ENCODE data around the gene GDI2.
"Not testable (repeated sequence)": the region's sequence is repeated elsewhere in the genome, so short reads cannot be mapped to it uniquely, and the experiment has no call there.

Gene GDI2

DNA sequence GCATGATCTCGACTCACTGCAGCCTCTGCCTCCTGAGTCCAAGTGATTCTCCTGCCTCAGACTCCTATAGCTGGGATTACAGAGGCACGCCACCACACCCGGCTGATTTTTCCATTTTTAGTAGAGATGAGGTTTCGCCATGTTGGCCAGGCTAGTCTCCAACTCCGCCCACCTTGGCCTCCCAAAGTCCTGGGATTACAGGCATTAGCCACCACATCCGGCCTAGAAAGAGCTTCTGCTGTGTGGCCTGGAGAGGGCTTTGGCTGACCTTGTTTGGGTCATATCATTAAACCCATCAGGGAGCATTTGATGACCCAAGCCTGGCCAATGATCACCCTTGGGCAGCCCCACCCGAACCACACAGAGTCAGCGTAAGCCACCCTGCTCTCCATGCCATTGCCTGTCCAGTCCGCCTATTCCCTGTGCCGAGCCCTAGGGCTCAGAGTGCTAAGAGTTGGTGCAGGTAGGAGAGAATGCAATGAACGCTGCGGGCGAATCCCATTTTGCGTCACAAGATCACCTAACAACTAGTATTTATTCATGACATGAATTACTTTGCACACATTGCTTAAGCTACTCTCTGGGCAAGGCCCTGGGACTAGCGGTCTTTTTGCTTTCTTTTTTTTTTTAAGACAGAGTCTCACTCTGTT lies 22.3 kb upstream of the GDI2 start:
- Mint-ChIP-seq H3K27ac (no peak overlapping the region), H3K36me3 (ENCODE audit: low read depth) (no peaks in the 10 kb centered on the region), H3K4me1 (ENCODE audit: low read depth) (peaks cover 5% of the 10 kb centered on the region), H3K9me3 (no peaks in the 10 kb centered on the region), H3K27me3 (peaks cover 8% of the 10 kb centered on the region), H3K4me3 (no peak overlapping the region)
- intact Hi-C loops (cut with micrococcal nuclease): no loop called here

DNA sequence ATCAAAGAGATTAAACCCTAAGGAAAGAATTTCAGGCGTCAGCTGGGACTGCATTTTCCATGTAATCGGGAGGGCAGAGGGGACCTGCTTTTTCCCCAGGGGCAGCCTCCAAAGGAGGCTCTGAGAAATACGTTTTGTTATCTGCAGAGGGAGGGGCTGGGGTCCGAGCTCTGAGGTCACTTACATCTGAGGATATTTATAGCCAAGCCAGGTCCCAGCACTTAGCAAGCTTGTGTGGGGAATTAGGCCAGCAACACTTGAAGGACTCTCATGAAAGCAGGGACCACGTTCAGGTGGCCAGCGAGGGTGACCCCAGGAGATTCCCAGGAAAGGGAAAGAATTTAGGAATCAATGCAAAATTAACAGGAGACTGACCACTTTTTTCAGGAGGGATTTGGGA lies 20.6 kb upstream of the GDI2 start:
- no peak overlapping the region for H3K27ac Mint-ChIP-seq

DNA sequence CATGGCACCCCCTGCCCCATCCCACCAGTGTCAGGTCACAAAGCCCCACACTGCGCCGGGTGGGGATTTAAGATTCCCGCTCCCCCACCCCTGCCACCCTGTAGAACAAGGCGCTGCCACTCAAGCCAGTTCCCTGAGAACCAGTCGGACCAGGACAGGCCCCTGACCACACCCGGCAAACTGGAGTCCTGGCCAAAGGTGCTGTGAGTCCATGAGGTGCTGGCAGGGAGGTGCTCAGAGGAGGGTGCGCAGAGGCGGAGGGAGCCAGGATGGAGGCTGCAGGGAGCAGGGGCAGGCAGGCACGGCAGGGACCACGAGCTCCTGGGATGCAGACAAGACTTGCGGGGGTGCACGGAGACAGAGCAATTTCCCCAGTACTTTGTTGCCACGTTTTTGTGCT lies 19.7 kb upstream of the GDI2 start:
- intact Hi-C loops (cut with micrococcal nuclease): no loop called here
- Mint-ChIP-seq H3K4me3 (no peak overlapping the region), H3K27me3 (peaks cover 2% of the 10 kb centered on the region), H3K36me3 (ENCODE audit: low read depth) (no peaks in the 10 kb centered on the region), H3K27ac (no peak overlapping the region), H3K4me1 (ENCODE audit: low read depth) (no peaks in the 10 kb centered on the region), H3K9me3 (no peaks in the 10 kb centered on the region)

More for the DNA sequence above, 20.6 kb upstream of the GDI2 start:
- intact Hi-C loops (cut with micrococcal nuclease): no loop called here
- no peak overlapping the region for H3K4me3 Mint-ChIP-seq
- no peaks in the 10 kb centered on the region for H3K36me3 Mint-ChIP-seq (ENCODE audit: low read depth)
- peaks cover 4% of the 10 kb centered on the region for H3K27me3 Mint-ChIP-seq
- H3K9me3 Mint-ChIP-seq: no peaks in the 10 kb centered on the region
- H3K4me1 Mint-ChIP-seq (ENCODE audit: low read depth): no peaks in the 10 kb centered on the region

DNA sequence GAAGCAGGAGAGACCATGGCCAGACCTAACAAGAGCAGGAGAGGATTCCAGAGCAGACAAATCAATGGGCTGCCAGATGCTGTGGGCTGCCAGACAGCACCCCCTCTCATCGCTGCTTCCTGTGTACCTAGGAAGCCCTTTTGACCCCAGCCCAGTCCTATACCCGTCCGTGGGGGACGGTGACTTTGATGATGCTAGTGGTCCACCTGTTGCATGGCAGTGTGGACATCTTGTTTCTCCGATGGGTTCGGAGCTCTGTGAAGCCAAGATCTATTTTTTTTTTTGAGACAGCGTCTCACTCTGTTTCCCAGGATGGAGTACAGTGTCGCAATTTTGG lies 18.2 kb upstream of the GDI2 start:
- H3K4me1 Mint-ChIP-seq (ENCODE audit: low read depth): no peaks in the 10 kb centered on the region
- peaks cover 2% of the 10 kb centered on the region for H3K27me3 Mint-ChIP-seq
- H3K4me3 Mint-ChIP-seq: no peak overlapping the region
- no peak overlapping the region for H3K27ac Mint-ChIP-seq
- no peaks in the 10 kb centered on the region for H3K9me3 Mint-ChIP-seq
- intact Hi-C loops (cut with micrococcal nuclease): no loop called here
- H3K36me3 Mint-ChIP-seq (ENCODE audit: low read depth): no peaks in the 10 kb centered on the region

DNA sequence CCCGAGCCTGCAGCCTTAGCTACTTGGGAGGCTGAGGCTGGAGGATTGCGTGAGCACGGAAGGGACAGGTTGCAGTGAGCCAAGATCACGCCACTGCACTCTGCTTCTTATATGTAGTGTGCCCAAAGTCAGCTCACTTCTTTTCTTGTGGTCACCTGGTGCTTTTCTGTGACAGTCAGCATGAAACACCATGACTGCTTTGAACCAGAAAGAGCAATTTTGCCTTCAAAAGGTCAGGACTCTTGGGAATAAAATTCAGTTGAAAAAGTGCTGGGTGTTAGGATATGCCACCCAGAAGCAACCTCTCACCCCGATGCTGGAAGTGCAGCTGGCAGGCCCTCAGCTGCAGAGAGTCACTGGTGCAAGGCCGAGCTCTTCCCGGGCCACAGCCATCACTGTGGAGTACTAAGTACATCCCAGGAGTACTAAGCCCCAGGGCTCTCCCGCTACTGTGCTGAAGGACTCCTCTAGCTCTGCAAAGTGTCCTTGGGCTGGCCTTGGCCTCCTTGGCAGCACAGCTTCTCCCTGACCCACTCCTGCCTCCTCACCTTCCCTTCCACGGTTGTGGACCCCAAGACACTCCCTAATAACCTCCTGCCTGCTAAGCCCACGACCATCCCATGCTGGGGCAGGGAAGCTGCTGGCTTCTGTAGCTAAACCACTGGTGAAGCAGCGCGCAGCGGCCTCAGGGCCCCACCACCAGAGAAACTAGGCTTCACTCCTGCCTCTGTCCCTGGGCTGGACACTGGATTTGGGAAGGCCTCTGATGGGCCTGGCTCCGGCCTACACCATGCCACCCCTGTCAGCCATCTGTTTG lies 17.6 kb upstream of the GDI2 start:
- no peaks in the 10 kb centered on the region for H3K9me3 Mint-ChIP-seq
- H3K36me3 Mint-ChIP-seq (ENCODE audit: low read depth): no peaks in the 10 kb centered on the region
- H3K4me3 Mint-ChIP-seq: no peak overlapping the region
- no peak overlapping the region for H3K27ac Mint-ChIP-seq
- intact Hi-C loops (cut with micrococcal nuclease): no loop called here
- H3K27me3 Mint-ChIP-seq: peaks cover 2% of the 10 kb centered on the region
- H3K4me1 Mint-ChIP-seq (ENCODE audit: low read depth): no peaks in the 10 kb centered on the region

DNA sequence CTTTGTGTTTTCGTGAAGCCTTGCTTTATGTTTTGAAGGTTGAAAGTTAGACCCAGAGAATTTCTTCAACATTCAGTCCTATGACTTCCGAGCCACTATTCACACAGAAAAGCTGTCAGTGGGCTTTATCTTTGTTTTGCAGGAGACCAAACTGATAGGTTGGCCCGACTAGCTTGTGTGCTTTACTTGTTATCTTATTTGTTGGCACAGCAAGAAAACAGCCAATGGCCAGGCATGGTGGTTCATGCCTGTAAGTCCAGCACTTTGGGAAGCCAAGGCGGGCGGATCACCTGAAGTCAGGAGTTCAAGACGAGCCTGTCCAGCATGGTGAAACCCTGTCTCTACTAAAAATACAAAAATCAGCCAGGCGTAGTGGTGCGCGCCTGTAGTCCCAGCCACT lies 16.0 kb upstream of the GDI2 start:
- Mint-ChIP-seq H3K9me3 (no peaks in the 10 kb centered on the region), H3K4me3 (no peak overlapping the region), H3K36me3 (ENCODE audit: low read depth) (no peaks in the 10 kb centered on the region), H3K4me1 (ENCODE audit: low read depth) (no peaks in the 10 kb centered on the region), H3K27me3 (no peaks in the 10 kb centered on the region), H3K27ac (no peak overlapping the region)
- intact Hi-C loops (cut with micrococcal nuclease): no loop called here

DNA sequence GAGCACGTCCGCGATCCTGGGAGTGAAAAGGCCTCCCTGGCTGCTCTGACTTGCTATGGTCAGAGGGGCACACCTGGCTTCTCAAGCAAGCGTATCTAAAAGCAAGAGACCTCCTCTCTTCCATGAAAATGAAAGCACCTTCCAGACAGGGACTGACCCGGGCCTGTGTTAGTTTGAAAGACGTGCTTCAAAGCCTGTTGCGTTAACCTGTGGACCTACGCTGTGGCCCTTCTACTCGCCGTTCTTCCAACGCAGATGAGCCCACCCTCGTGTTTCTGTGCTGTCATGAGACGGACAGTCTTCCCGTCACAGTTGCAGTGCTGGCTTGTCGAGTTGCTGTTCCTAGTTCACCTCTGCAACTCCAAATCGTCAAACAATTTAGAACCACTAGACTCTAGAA lies 15.5 kb upstream of the GDI2 start:
- H3K9me3 Mint-ChIP-seq: no peaks in the 10 kb centered on the region
- no peaks in the 10 kb centered on the region for H3K27me3 Mint-ChIP-seq
- no peak overlapping the region for H3K27ac Mint-ChIP-seq
- no peaks in the 10 kb centered on the region for H3K4me1 Mint-ChIP-seq (ENCODE audit: low read depth)
- intact Hi-C loops (cut with micrococcal nuclease): no loop called here
- H3K36me3 Mint-ChIP-seq (ENCODE audit: low read depth): no peaks in the 10 kb centered on the region
- H3K4me3 Mint-ChIP-seq: no peak overlapping the region

DNA sequence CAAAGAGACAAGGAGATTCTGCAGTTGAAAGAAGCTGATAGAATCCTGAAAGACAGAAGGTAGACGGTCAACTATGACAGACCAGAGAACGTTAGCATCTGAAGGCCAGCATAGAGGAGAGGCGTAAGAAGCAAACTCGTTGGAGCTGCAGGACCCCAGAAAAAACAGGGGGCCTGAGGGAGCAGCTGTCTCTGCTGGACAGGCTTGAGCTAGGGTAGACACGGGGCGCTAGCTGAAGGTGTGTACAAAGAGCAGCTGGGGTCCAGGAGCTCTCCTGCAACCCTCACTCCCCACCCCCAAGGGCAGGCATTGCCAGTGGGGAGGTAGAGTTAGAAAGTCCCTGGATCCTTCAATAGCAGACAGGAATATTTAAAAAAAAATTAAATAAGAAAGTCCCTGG lies 14.6 kb upstream of the GDI2 start:
- H3K27me3 Mint-ChIP-seq: no peaks in the 10 kb centered on the region
- no peak overlapping the region for H3K27ac Mint-ChIP-seq
- H3K9me3 Mint-ChIP-seq: no peaks in the 10 kb centered on the region
- H3K36me3 Mint-ChIP-seq (ENCODE audit: low read depth): no peaks in the 10 kb centered on the region
- intact Hi-C loops (cut with micrococcal nuclease): no loop called here
- no peak overlapping the region for H3K4me3 Mint-ChIP-seq
- no peaks in the 10 kb centered on the region for H3K4me1 Mint-ChIP-seq (ENCODE audit: low read depth)

DNA sequence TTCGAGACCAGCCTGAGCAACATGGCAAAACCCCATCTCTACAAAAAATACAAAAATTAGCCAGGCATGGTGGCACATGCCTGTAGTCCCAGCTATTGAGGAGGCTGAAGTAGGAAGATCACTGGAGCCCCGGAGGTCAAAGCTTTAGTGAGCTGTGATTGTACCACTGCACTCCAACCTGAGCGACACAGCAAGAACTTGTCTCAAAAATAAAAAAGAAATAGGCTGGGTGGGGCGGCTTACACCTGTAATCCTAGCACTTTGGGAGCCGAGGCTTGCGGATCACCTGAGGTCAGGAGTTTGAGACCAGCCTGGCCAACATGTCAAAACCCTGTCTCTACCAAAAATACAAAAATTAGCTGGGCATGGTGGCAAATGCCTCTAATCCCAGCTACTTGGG lies 13.3 kb upstream of the GDI2 start:
- H3K27me3 Mint-ChIP-seq; H3K4me3 Mint-ChIP-seq; H3K36me3 Mint-ChIP-seq (ENCODE audit: low read depth); H3K9me3 Mint-ChIP-seq; intact Hi-C loops (cut with micrococcal nuclease); H3K4me1 Mint-ChIP-seq (ENCODE audit: low read depth); H3K27ac Mint-ChIP-seq: not testable (repeated sequence)

DNA sequence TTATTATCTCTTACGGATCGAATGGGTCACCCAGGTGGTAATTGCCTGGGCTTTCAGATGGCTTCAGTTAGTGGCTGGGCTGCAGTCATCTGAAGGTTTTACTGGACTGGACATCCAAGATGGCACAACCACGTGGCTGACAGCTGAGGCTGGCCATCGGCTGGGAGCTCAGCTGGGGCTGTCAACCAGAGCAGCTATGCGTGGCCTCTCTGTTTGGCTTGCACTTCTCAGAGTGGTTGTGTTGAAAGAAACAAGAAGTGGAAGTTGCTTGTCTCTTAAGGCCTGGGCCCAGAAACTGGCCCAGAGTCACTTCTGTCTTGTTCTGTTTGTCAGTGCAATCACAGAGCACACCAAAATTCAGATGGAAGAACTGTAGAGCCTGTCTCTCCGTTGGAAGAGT lies 5.7 kb upstream of the GDI2 start:
- peaks cover 55% of the 10 kb centered on the region for H3K4me1 Mint-ChIP-seq (ENCODE audit: low read depth)
- peak overlapping the region; percentile 81 for H3K27ac Mint-ChIP-seq
- no peaks in the 10 kb centered on the region for H3K9me3 Mint-ChIP-seq
- intact Hi-C loops (cut with micrococcal nuclease): no loop called here
- no peak overlapping the region for H3K4me3 Mint-ChIP-seq
- no peaks in the 10 kb centered on the region for H3K36me3 Mint-ChIP-seq (ENCODE audit: low read depth)
- H3K27me3 Mint-ChIP-seq: no peaks in the 10 kb centered on the region

DNA sequence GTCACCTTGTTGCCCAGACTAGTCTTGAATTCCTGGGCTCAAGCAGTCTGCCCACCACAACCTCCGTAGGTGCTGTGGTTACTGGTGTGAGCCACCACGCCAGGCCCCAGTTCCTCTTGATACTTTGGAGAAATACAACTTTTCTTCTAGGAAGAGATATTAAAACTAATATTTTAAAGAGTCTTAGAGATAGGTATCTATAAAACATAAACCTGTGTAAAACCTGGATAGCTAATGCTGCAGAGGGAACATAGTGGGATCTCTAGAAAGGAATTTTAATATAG lies 4.8 kb upstream of the GDI2 start:
- Mint-ChIP-seq H3K36me3 (ENCODE audit: low read depth) (peaks cover 4% of the 10 kb centered on the region), H3K27me3 (no peaks in the 10 kb centered on the region), H3K4me3 (no peak overlapping the region), H3K4me1 (ENCODE audit: low read depth) (peaks cover 55% of the 10 kb centered on the region), H3K27ac (peak overlapping the region; percentile 89), H3K9me3 (no peaks in the 10 kb centered on the region)
- intact Hi-C loops (cut with micrococcal nuclease): no loop called here

DNA sequence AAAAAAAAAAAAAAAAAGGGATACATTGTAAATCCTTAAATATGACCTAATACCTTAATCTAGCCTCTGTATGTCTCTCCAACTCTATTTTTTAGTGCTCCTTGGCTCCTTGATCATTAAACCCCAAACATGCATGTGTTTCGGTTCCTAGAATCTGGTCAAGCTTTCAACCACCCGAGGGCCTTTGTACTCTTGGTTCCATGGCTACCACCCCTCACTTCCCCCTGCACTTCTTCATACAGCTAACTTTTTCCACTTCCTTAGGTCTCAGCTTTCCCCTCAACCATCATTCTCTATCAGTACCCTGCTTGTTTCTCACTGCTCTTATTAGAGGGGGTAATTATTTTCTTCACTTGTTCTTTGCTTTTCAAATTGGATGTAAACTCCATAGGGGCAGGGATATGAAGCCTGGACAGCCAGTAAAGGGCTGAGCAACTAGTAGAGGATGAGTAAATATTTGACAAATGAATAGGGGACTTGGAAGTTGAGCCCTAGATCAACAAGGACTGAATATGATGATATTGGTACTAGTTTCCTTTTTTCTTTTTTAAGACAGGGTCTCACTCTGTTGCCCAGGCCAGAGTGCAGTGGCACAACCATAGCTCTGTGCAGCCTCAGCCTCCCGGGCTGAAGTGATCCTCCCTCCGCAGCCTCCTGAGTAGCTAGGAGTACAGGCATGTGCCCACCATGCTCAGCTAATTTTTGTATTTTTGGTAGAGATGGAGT lies 4.3 kb upstream of the GDI2 start:
- peak overlapping the region; percentile 89 for H3K27ac Mint-ChIP-seq
- intact Hi-C loops (cut with micrococcal nuclease): loop anchor here (2.0 kb wide), 1 partner anchor 35 kb away; no protein-coding TSS in a partner anchor
- H3K4me3 Mint-ChIP-seq: no peak overlapping the region
- H3K27me3 Mint-ChIP-seq: no peaks in the 10 kb centered on the region
- H3K9me3 Mint-ChIP-seq: no peaks in the 10 kb centered on the region
- H3K36me3 Mint-ChIP-seq (ENCODE audit: low read depth): peaks cover 9% of the 10 kb centered on the region
- peaks cover 55% of the 10 kb centered on the region for H3K4me1 Mint-ChIP-seq (ENCODE audit: low read depth)

DNA sequence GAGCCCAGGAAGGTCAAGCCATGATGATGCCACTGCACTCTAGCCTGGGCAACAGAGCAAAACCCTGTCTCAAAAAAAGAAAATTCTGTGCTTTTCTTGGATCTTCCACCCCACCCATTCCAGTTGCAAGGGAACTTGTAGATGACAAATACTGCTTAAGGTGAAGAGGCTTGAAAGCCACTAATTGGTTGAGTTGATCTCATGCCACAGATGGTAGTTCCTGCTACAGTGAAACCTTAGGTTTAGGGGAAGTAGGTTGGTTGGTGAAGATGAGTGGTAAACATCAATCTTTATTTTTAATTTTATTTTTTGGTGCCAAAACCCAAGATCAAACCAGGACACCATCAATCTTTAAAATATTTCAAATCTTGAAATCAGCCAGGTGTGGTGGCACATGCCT lies 2.9 kb upstream of the GDI2 start:
- peaks cover 15% of the 10 kb centered on the region for H3K36me3 Mint-ChIP-seq (ENCODE audit: low read depth)
- no peaks in the 10 kb centered on the region for H3K27me3 Mint-ChIP-seq
- H3K9me3 Mint-ChIP-seq: no peaks in the 10 kb centered on the region
- peaks cover 64% of the 10 kb centered on the region for H3K4me1 Mint-ChIP-seq (ENCODE audit: low read depth)
- no peak overlapping the region for H3K4me3 Mint-ChIP-seq
- intact Hi-C loops (cut with micrococcal nuclease): loop anchor here (2.0 kb wide), 1 partner anchor 37 kb away; no protein-coding TSS in a partner anchor
- no peak overlapping the region for H3K27ac Mint-ChIP-seq

Measured in dendritic cell treated with granulocyte-macrophage colony-stimulating factor and Interleukin-4, amounts not matched to agents 40 ng/mL and 50 ng/mL, for 4 days (primary cell).